Adrenal gland (tissue), 12 donors: ENCODE results near the gene PDCD11. TPM values are rescaled to one million over a fixed set of nuclear protein-coding genes. Genes with fewer than 3 reads are reported as not detected.
A peak's percentile ranks its signal among the peaks of the same experiment; 100 is the strongest.
"Not testable (repeated sequence)": the region's sequence is repeated elsewhere in the genome, so short reads cannot be mapped to it uniquely, and the experiment has no call there.

Experiments used
- DNase-seq, 7 donors: peaks; one replicate each; pipeline ENCODE4 v3.0.0-alpha.2; 2019 to 2020
- H3K27ac ChIP-seq, 5 donors: fragments of 200-600 bp; sonication (generic) in 4 of 5; 1 replicate in 3 of 5; 2 replicates in 2 of 5; pipeline versions ENCODE4 v1.5.1 to v1.8.0; 2016 to 2020; ENCODE audit warnings: mild to moderate bottlenecking in 1 of 5
- H3K27me3 ChIP-seq: fragments of 200-600 bp; 2 replicates; pipeline ENCODE4 v1.8.0; 2021
- H3K36me3 ChIP-seq, 2 donors: fragments of 200-600 bp; replicated peaks in 1 of 2; 1 replicate in 1 of 2; 2 replicates in 1 of 2; pipeline versions ENCODE4 v1.5.1 to v1.8.0; 2018 to 2022
- H3K4me1 ChIP-seq, 2 donors: fragments of 200-600 bp; replicated peaks in 1 of 2; 1 replicate in 1 of 2; 2 replicates in 1 of 2; pipeline versions ENCODE4 v1.5.1 to v1.8.0; 2018 to 2021
- H3K4me3 ChIP-seq, 4 donors: fragments of 200-600 bp; sonication (generic) in 3 of 4; one replicate each; pipeline ENCODE4 v1.5.1; 2016 to 2018
- H3K9me3 ChIP-seq, 3 donors: fragments of 200-600 bp; sonication (generic) in 1 of 3; replicated peaks in 1 of 3; 1 replicate in 2 of 3; 2 replicates in 1 of 3; pipeline versions ENCODE4 v1.5.1 to v1.8.0; 2016 to 2021
- CTCF ChIP-seq, 6 experiments: fragments of 450-650 bp in 4 of 6; fragments of 200-600 bp in 2 of 6; sonication (generic) in 1 of 6; IDR thresholded peaks; 1 replicate in 5 of 6; 2 replicates in 1 of 6; pipeline versions ENCODE4 v1.5.1 to v1.8.0; 2016 to 2021; ENCODE audit warnings: antibody characterized with exemption in 6 of 6, mild to moderate bottlenecking in 2 of 6, moderate library complexity in 1 of 6
- POLR2A ChIP-seq, 2 donors: fragments of 450-650 bp; IDR thresholded peaks; one replicate each; pipeline ENCODE4 v1.6.1; 2017; ENCODE audit warnings: antibody characterized with exemption in 2 of 2, mild to moderate bottlenecking in 2 of 2, moderate library complexity in 1 of 2
- WGBS, 4 donors: extraction: QIAGEN DNeasy Blood & Tissue Kit in 2 of 4; methylation state at CpG; one replicate each; pipeline versions ENCODE4 v1.1.5 to v1.1.7; 2013 to 2017; 5-methylcytosine and 5-hydroxymethylcytosine counted together
- intact Hi-C, 2 donors: fragments of 100-400 bp; cut with DNase I; formaldehyde crosslinking; loops; one replicate each; pipeline versions ENCODE4 v1.14.1 to v1.15.0; 2022 to 2023
- polyA plus RNA-seq, 3 donors: library from polyadenylated mRNA; stranded (reverse); fragments of 200-250 nt in 2 of 3; fragments of 350-450 nt in 1 of 3; fragmentation: Illumina TruSeq in 1 of 3; extraction: RNeasy Lipid Tissue Mini Kit (QIAGEN cat#74804) in 1 of 3; gene quantifications; one replicate each; pipeline ENCODE4 v1.2.3, GENCODE V29; 2013 to 2014
- total RNA-seq, 9 donors: library from RNA; depleted of rRNA in 4 of 9; stranded (reverse); fragments of >200 nt in 4 of 9; fragments of 120-200 nt in 1 of 9; fragmentation: NEBNext Ultra II Directional in 1 of 9; extraction: Animal tissue kit (Norgen Biotek cat#: 25700) in 1 of 9; gene quantifications; one replicate each; pipeline versions ENCODE4 v1.1.0 to v1.2.4, GENCODE V29; 2013 to 2023
- donor health status: healthy with polysubstance abuse.
- donor health status: Bipolar disorder and iron deficiency.
- donor health status: DM: yes; HTN: yes; CAD: no.
- donor health status: DM: no; HTN: no; CAD: no.
- donor health status: DM: no; HTN: no; CAD: no.
- donor health status: DM: yes; HTN: yes; CAD: no.

PDCD11 gene
- total and polyA plus RNA-seq, 12 donors = 13.6 to 39.7 (median 21.2) TPM

DNA sequence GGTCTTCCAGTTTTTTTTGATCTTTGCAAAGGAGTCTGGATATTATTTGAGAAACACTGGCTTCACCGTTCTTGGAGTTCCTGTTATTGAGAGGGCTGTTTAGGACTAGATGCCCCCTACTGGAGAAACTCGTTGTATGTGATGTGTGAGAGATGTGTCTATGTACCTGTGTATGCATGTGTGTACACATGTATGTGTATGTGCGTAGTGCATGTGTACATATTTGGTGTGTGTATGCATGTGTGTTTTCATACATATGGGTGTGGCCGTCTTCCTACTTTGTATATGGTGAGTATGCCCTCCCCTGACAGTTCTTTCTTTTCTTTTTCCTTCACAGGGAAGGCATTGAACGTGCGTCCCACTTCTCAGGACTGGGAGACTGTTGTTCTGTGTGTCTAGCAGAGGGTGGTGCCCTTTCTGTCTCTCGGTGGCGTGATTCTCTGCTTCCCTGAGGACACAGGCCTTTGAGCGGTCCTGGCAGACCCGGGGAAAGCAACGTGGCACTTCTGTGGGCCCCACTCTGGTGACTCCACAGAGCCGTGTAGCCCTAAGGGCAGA is 85.6 kb downstream of the PDCD11 start:
- Histone ChIP-seq H3K36me3 (no peaks in the 10 kb centered on the region), H3K4me1 (peaks cover 4 to 16% of the 10 kb centered on the region in 2 donors), H3K27ac (no peak overlapping the region), H3K9me3 (no peaks in the 10 kb centered on the region), H3K4me3 (no peak overlapping the region), H3K27me3 (no peaks in the 10 kb centered on the region)
- TF ChIP-seq POLR2A (IDR thresholded peaks at IDR 0.05) = no peak
- peak; percentile 49 to 80 (median 68) for TF ChIP-seq CTCF (IDR thresholded peaks at IDR 0.05)
- intact Hi-C loops = no loop called here
- peak in 3 of 7 donors; percentile 40 to 62 (median 61) for DNase-seq
- 45 to 63% (median 58%) methylated on average over 12 of the region's 12 CpGs for WGBS, 4 donors

DNA sequence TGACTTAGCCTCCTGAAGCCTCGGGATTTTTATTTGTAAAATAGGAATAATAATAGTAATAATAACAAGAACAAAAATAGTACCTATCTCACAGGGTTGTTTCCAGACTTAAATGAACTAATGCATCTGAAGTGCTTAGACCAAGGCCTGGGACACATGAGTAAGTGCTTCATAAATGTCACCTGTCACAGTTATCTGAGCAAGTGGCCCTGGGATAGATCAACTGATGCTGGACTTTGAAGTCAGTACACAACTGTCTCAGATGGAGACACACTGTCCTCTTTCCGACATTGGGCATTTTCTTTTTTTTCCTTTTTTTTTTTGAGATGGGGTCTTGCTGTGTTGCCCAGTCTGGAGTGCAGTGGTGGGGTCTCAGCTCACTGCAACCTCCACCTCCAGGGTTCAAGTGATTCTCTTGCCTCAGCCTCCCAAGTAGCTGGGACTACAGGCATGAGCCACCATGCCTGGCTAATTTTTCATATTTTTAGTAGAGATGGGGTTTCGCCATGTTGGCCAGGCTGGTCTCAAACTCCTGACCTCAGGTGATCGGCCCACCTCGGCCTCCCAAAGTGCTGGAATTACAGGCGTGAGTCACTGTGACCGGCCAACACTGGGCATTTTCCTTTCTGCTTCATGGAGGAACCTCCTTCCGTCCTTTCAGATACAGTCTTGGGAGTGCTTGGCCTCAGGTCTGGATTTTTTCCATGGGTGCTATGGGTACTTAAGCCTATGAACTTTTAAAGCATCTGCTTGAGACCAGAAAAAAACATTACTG is 90.4 kb downstream of the PDCD11 start:
- not testable (repeated sequence) for H3K9me3 ChIP-seq, H3K36me3 ChIP-seq, H3K27ac ChIP-seq, H3K4me1 ChIP-seq, H3K27me3 ChIP-seq, DNase-seq, H3K4me3 ChIP-seq
- intact Hi-C loops = loop anchor here in 1 of 2 donors (2.0 kb wide), 1 partner anchor 70 kb away; no protein-coding TSS in a partner anchor
- 60 to 82% (median 78%) methylated on average over 8 of the region's 8 CpGs for WGBS, 4 donors

- H3K36me3 ChIP-seq = no peaks in the 10 kb centered on the region
- no peaks in the 10 kb centered on the region for H3K27me3 ChIP-seq
- 89 to 93% (median 90%) methylated on average over 2 of the region's 2 CpGs for WGBS, 4 donors
- H3K4me1 ChIP-seq = peaks cover 6 to 8% of the 10 kb centered on the region in 2 donors
- H3K4me3 ChIP-seq = no peak overlapping the region
- no peak for DNase-seq
- TF ChIP-seq CTCF (IDR thresholded peaks at IDR 0.05) (no peak), POLR2A (IDR thresholded peaks at IDR 0.05) (no peak)
- intact Hi-C loops = loop anchor here in 1 of 2 donors (2.0 kb wide), 1 partner anchor 71 kb away; no protein-coding TSS in a partner anchor
- no peak overlapping the region for H3K27ac ChIP-seq
- H3K9me3 ChIP-seq = no peaks in the 10 kb centered on the region
These were observed 90.9 kb downstream of the PDCD11 start for GRCh38 chr10:103487410-103487708.

DNA sequence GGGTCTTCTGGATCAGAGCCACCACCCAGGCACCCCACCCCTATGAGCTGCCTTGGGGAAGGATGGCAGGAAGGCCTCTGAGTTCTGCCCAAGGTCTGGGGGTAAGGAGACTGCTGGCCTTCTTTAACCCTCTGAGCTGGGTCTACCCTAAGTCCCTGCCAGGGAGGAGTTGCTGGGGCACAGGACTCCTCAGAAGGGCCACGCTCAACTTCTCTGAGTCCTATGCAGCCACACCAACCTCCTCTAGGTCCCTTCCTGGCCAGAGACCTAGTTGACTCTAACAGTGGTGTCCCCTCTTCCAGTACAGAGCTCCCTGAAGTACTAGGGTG is 94.5 kb downstream of the PDCD11 start:
- no peak for DNase-seq
- peaks cover 9% of the 10 kb centered on the region for H3K27me3 ChIP-seq
- no peak for TF ChIP-seq POLR2A (IDR thresholded peaks at IDR 0.05)
- no peak for TF ChIP-seq CTCF (IDR thresholded peaks at IDR 0.05)
- WGBS, 4 donors = 93 to 100% (median 97%) methylated on average over 1 of the region's 1 CpG
- intact Hi-C loops = no loop called here
- no peak overlapping the region for H3K4me3 ChIP-seq
- no peaks in the 10 kb centered on the region for H3K36me3 ChIP-seq
- H3K4me1 ChIP-seq = peaks cover 13 to 23% of the 10 kb centered on the region in 2 donors
- no peak overlapping the region for H3K27ac ChIP-seq
- H3K9me3 ChIP-seq = no peaks in the 10 kb centered on the region
